GM12892 (cell line): ENCODE data around the gene SH3D19.
A peak's percentile ranks its signal among the peaks of the same experiment; 100 is the strongest.

ENCODE experiments used
- DNase-seq: peaks from one replicate; pipeline ENCODE4 v3.0.0; 2011; ENCODE audit not compliant: insufficient read length
- FAIRE-seq: peaks from 2 replicates; lab custom pipeline; 2011; peaks lifted over from hg19 to GRCh38; lab: Jason Lieb, UNC
- POLR2A ChIP-seq: IDR thresholded peaks from 2 replicates; pipeline ENCODE4 v1.6.1; 2011; ENCODE audit warnings: low read depth, low read length, control low read depth
- POLR2AphosphoS5 ChIP-seq: IDR thresholded peaks from 2 replicates; pipeline ENCODE4 v1.6.1; 2011; ENCODE audit warnings: low read depth, low read length, control low read depth
- TAF1 ChIP-seq: IDR thresholded peaks from 2 replicates; pipeline ENCODE4 v1.6.1; 2011; ENCODE audit warnings: low read depth, mild to moderate bottlenecking, control low read depth, low read length, borderline replicate concordance

SH3D19 gene

GRCh38 chr4:151316645-151317044 is 8.8 kb downstream of the SH3D19 start:
- TF ChIP-seq TAF1 (no peak), POLR2A (no peak), POLR2AphosphoS5 (no peak)
- no peak for DNase-seq
- no peak for FAIRE-seq

GRCh38 chr4:151315212-151315886 is 10.1 kb downstream of the SH3D19 start:
- DNase-seq (no peak), FAIRE-seq (no peak)
- TF ChIP-seq POLR2AphosphoS5, result no peak
- TF ChIP-seq TAF1, result no peak
- no peak for TF ChIP-seq POLR2A

GRCh38 chr4:151314479-151314878 is 10.9 kb downstream of the SH3D19 start:
- no peak for FAIRE-seq

GRCh38 chr4:151314010-151314355 is 11.4 kb downstream of the SH3D19 start:
- TF ChIP-seq TAF1 (no peak), POLR2AphosphoS5 (no peak), POLR2A (no peak)
- FAIRE-seq (no peak), DNase-seq (no peak)

More at GRCh38 chr4:151314479-151314878, 10.9 kb downstream of the SH3D19 start:
- DNase-seq, result no peak
- TF ChIP-seq POLR2A (no peak), POLR2AphosphoS5 (no peak), TAF1 (no peak)

GRCh38 chr4:151313306-151314009 is 11.9 kb downstream of the SH3D19 start:
- FAIRE-seq, result no peak
- no peak for DNase-seq
- TF ChIP-seq TAF1 (no peak), POLR2AphosphoS5 (no peak), POLR2A (no peak)

- DNase-seq (no peak), FAIRE-seq (no peak)
- no peak for TF ChIP-seq TAF1
- TF ChIP-seq POLR2AphosphoS5, result no peak
- TF ChIP-seq POLR2A, result no peak
Observed at GRCh38 chr4:151310124-151310728, 15.2 kb downstream of the SH3D19 start.

GRCh38 chr4:151304755-151305154 is 20.6 kb downstream of the SH3D19 start:
- DNase-seq (no peak), FAIRE-seq (peak; percentile 61)
- TF ChIP-seq TAF1 (no peak), POLR2A (no peak), POLR2AphosphoS5 (no peak)

- no peak for FAIRE-seq
Observed at GRCh38 chr4:151304226-151304625, 21.2 kb downstream of the SH3D19 start.

GRCh38 chr4:151302432-151302831 is 23.0 kb downstream of the SH3D19 start:
- no peak for DNase-seq
- FAIRE-seq, result no peak
- TF ChIP-seq TAF1, result no peak
- TF ChIP-seq POLR2AphosphoS5, result no peak
- no peak for TF ChIP-seq POLR2A

More at GRCh38 chr4:151304226-151304625, 21.2 kb downstream of the SH3D19 start:
- TF ChIP-seq POLR2AphosphoS5 (no peak), POLR2A (no peak), TAF1 (no peak)
- no peak for DNase-seq

GRCh38 chr4:151297170-151297569 is 28.2 kb downstream of the SH3D19 start:
- FAIRE-seq (no peak), DNase-seq (no peak)
- TF ChIP-seq POLR2AphosphoS5, result no peak
- TF ChIP-seq POLR2A, result no peak
- no peak for TF ChIP-seq TAF1

- no peak for TF ChIP-seq POLR2A
- no peak for TF ChIP-seq POLR2AphosphoS5
- no peak for TF ChIP-seq TAF1
- no peak for FAIRE-seq
- DNase-seq, result no peak
Observed at GRCh38 chr4:151296227-151296626, 29.2 kb downstream of the SH3D19 start.
